B cell (primary cell): ENCODE data around the gene PRKCG. TPM values are rescaled to one million over a fixed set of nuclear protein-coding genes. Genes with fewer than 3 reads are reported as not detected.

ENCODE experiments used
- ATAC-seq: fragments of 200-7000 bp; cut with Tn5 transposase; one replicate; pipeline ENCODE4 v1.10.0; 2021; ENCODE audit warnings: low read depth, mild to moderate bottlenecking, moderate number of reproducible peaks, moderate library complexity
- CTCF ChIA-PET: fragments of 350-600 bp; sonication (Branson Sonifier 250); formaldehyde crosslinking; loops from one replicate; lab custom pipeline; 2021; ENCODE audit warnings: antibody characterized with exemption, inconsistent platforms; lab: Charles Lee
- POLR2A ChIA-PET: fragments of 350-600 bp; sonication (Branson Sonifier 250); formaldehyde crosslinking; loops from one replicate; lab custom pipeline; 2021; ENCODE audit warnings: antibody characterized with exemption; lab: Charles Lee
- DNase-seq: peaks from one replicate; pipeline ENCODE4 v3.0.0; 2013
- H2AFZ ChIP-seq: 2 replicates; pipeline ENCODE4 v1.6.1; 2012; ENCODE audit warnings: mild to moderate bottlenecking, low read depth, low read length; ENCODE audit not compliant: insufficient read depth, poor library complexity, severe bottlenecking
- H3K27ac ChIP-seq, 2 donors: 1 replicate in 1 of 2; 2 replicates in 1 of 2; pipeline ENCODE4 v1.5.1; 2012 to 2013; ENCODE audit warnings: low read length in 2 of 2, mild to moderate bottlenecking in 2 of 2, moderate library complexity in 1 of 2
- H3K27me3 ChIP-seq, 4 experiments: fragments of 200-600 bp in 1 of 4; sonication (generic) in 1 of 4; replicated peaks in 1 of 4; 1 replicate in 2 of 4; 2 replicates in 2 of 4; pipeline versions ENCODE4 v1.6.1 to v1.7.0; 2013 to 2016; ENCODE audit warnings: low read length in 3 of 4, mild to moderate bottlenecking in 2 of 4, mixed read lengths in 1 of 4, moderate library complexity in 1 of 4; ENCODE audit not compliant: insufficient read depth in 4 of 4, control insufficient read depth in 3 of 4; ENCODE audit errors: control extremely low read depth in 1 of 4
- H3K36me3 ChIP-seq, 2 experiments: replicated peaks in 1 of 2; 1 replicate in 1 of 2; 2 replicates in 1 of 2; pipeline versions ENCODE4 v1.6.1 to v1.7.1; 2013; ENCODE audit warnings: low read length in 1 of 2; ENCODE audit not compliant: insufficient read depth in 2 of 2, control insufficient read depth in 1 of 2; ENCODE audit errors: control extremely low read depth in 1 of 2, extremely low read depth in 1 of 2
- H3K4me1 ChIP-seq, 2 donors: fragments of 200-600 bp in 1 of 2; sonication (generic) in 1 of 2; 1 replicate in 1 of 2; 2 replicates in 1 of 2; pipeline versions ENCODE4 v1.5.1 to v1.6.1; 2013 to 2017; ENCODE audit warnings: low read length in 2 of 2; ENCODE audit not compliant: control insufficient read depth in 2 of 2, insufficient read depth in 2 of 2
- H3K4me2 ChIP-seq: replicated peaks from 2 replicates; pipeline ENCODE3; 2012; ENCODE audit warnings: mild to moderate bottlenecking, low read depth, low read length; ENCODE audit not compliant: poor library complexity, severe bottlenecking
- H3K4me3 ChIP-seq, 5 experiments: fragments of 200-600 bp in 1 of 5; sonication (generic) in 1 of 5; 1 replicate in 3 of 5; 2 replicates in 2 of 5; pipeline versions ENCODE4 v1.5.1 to v1.7.0; 2011 to 2016; ENCODE audit warnings: low read length in 4 of 5, mild to moderate bottlenecking in 4 of 5, low read depth in 2 of 5, control low read depth in 1 of 5, moderate library complexity in 1 of 5; ENCODE audit not compliant: insufficient read depth in 1 of 5; ENCODE audit errors: control extremely low read depth in 1 of 5, extremely low read depth in 1 of 5
- H3K79me2 ChIP-seq: fragments of 200-600 bp; sonication (generic); one replicate; pipeline ENCODE4 v1.6.0; 2016; ENCODE audit warnings: low read length; ENCODE audit not compliant: control insufficient read depth, insufficient read depth
- H3K9ac ChIP-seq: fragments of 200-600 bp; sonication (generic); 2 replicates; pipeline ENCODE4 v1.6.1; 2017; ENCODE audit warnings: mild to moderate bottlenecking, low read length, moderate library complexity
- H3K9me3 ChIP-seq, 3 donors: one replicate each; pipeline versions ENCODE4 v1.6.1 to v1.7.1; 2013; ENCODE audit warnings: low read length in 2 of 3; ENCODE audit not compliant: control insufficient read depth in 2 of 3, insufficient read depth in 1 of 3; ENCODE audit errors: control extremely low read depth in 1 of 3
- H4K20me1 ChIP-seq: 2 replicates; pipeline ENCODE4 v1.6.0; 2012; ENCODE audit warnings: mild to moderate bottlenecking, low read length; ENCODE audit not compliant: insufficient read depth, control insufficient read depth, poor library complexity, severe bottlenecking
- H3K27ac Mint-ChIP-seq: one replicate; pipeline ENCODE4 v1.8.0; 2021; ENCODE audit warnings: mixed read lengths
- H3K27me3 Mint-ChIP-seq: one replicate; pipeline ENCODE4 v1.8.0; 2021; ENCODE audit warnings: mixed read lengths
- H3K4me1 Mint-ChIP-seq: one replicate; pipeline ENCODE4 v1.8.0; 2021; ENCODE audit warnings: mixed read lengths
- H3K4me3 Mint-ChIP-seq: one replicate; pipeline ENCODE4 v1.8.0; 2021; ENCODE audit warnings: mixed read lengths
- H3K9me3 Mint-ChIP-seq: one replicate; pipeline ENCODE4 v1.8.0; 2022; ENCODE audit warnings: mixed read lengths; ENCODE audit not compliant: insufficient read depth
- CTCF ChIP-seq: fragments of 200-600 bp; IDR thresholded peaks from one replicate; pipeline ENCODE4 v1.8.0; 2022; ENCODE audit warnings: antibody characterized with exemption, mild to moderate bottlenecking
- EZH2 ChIP-seq: IDR thresholded peaks from 2 replicates; pipeline ENCODE4 v1.6.1; 2012; ENCODE audit warnings: borderline replicate concordance, low read depth, mild to moderate bottlenecking, moderate library complexity, low read length; ENCODE audit not compliant: insufficient read depth, poor library complexity, severe bottlenecking
- WGBS: methylation state at CpG from one replicate; pipeline ENCODE4 v1.1.5; 2013; ENCODE audit warnings: missing lambda C conversion rate; ENCODE audit not compliant: insufficient coverage; 5-methylcytosine and 5-hydroxymethylcytosine counted together
- intact Hi-C: fragments of 100-400 bp; cut with micrococcal nuclease; formaldehyde crosslinking; loops from one replicate; pipeline ENCODE4 v1.10.0; 2022
- polyA plus RNA-seq: library from polyadenylated mRNA; depleted of rRNA; stranded (reverse); fragments of >200 nt; gene quantifications from 2 replicates; pipeline ENCODE4 v1.2.3, GENCODE V29; 2012
- total RNA-seq, 2 donors: library from RNA; stranded (reverse); fragments of 120-200 nt in 1 of 2; gene quantifications; 1 replicate in 1 of 2; 2 replicates in 1 of 2; pipeline versions ENCODE4 v1.2.3 to v1.2.4, GENCODE V29; 2013 to 2022

PRKCG gene
- total and polyA plus RNA-seq, 2 donors (not counting 1 experiment from before 2014, with no cell fraction given): 0.31 TPM; not detected in 1

- POLR2A ChIA-PET: no interaction called here
- Histone ChIP-seq H2AFZ (no peak overlapping the region), H3K27ac (no peak overlapping the region), H4K20me1 (no peaks in the 10 kb centered on the region), H3K4me3 (no peak overlapping the region), H3K27me3 (no peaks in the 10 kb centered on the region), H3K4me2 (no peak overlapping the region), H3K4me1 (no peaks in the 10 kb centered on the region), H3K79me2 (no peaks in the 10 kb centered on the region), H3K36me3 (no peaks in the 10 kb centered on the region), H3K9ac (no peak overlapping the region), H3K9me3 (peaks cover 0 to 10% (median 0%) of the 10 kb centered on the region in 3 donors)
- 20% methylated on average over 2 of the region's 8 CpGs for WGBS
- Mint-ChIP-seq H3K9me3 (peaks cover 2% of the 10 kb centered on the region), H3K27me3 (peaks cover 5% of the 10 kb centered on the region), H3K4me1 (no peaks in the 10 kb centered on the region), H3K4me3 (no peak overlapping the region), H3K27ac (no peak overlapping the region)
- no peak for ATAC-seq
- intact Hi-C loops: no loop called here
- CTCF ChIA-PET: no interaction called here
- peak; percentile 41 for DNase-seq
- TF ChIP-seq EZH2 (no peak), CTCF (no peak)
These were observed 45.7 kb downstream of the PRKCG start for GRCh38 chr19:53927739-53928138.

- intact Hi-C loops: no loop called here
- Histone ChIP-seq H3K9ac (no peak overlapping the region), H4K20me1 (no peaks in the 10 kb centered on the region), H2AFZ (no peak overlapping the region), H3K27me3 (peaks cover 0 to 5% (median 1%) of the 10 kb centered on the region in 4 experiments), H3K79me2 (no peaks in the 10 kb centered on the region), H3K36me3 (no peaks in the 10 kb centered on the region), H3K4me3 (no peak overlapping the region), H3K4me2 (no peak overlapping the region), H3K27ac (no peak overlapping the region), H3K9me3 (peaks cover 0 to 5% (median 0%) of the 10 kb centered on the region in 3 donors), H3K4me1 (no peaks in the 10 kb centered on the region)
- ATAC-seq (no peak), DNase-seq (no peak)
- ChIA-PET CTCF (no interaction called here), POLR2A (no interaction called here)
- TF ChIP-seq CTCF (no peak), EZH2 (no peak)
- Mint-ChIP-seq H3K9me3 (peaks cover 2% of the 10 kb centered on the region), H3K4me1 (no peaks in the 10 kb centered on the region), H3K27ac (no peak overlapping the region), H3K4me3 (no peak overlapping the region), H3K27me3 (peaks cover 27% of the 10 kb centered on the region)
- no CpG with 5 or more reads among the region's 7 CpGs for WGBS
These were observed 54.0 kb downstream of the PRKCG start for GRCh38 chr19:53936029-53936428.
